ENCODE data around the gene FSCN2.

DNA sequence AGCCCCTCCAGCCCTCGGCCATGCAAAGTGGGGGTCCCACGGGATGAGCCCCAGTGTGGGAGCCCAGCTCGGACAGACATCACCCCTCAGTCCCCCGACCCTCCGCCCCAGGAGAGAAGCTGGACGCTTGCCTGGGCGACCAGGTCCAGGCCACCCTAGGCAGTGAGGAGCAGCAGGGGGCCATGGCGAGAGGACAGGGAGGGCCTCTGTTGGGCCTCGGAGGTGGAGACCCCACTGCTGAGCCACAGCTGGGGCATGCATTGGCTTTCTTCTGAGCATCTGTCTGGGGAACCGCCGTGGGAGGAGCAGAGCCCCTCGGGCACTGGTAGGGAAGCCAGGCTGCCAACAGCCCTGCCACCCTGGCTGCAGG, 28.6 kb upstream of the FSCN2 start:
- TF ChIP-seq, protein P1, sequence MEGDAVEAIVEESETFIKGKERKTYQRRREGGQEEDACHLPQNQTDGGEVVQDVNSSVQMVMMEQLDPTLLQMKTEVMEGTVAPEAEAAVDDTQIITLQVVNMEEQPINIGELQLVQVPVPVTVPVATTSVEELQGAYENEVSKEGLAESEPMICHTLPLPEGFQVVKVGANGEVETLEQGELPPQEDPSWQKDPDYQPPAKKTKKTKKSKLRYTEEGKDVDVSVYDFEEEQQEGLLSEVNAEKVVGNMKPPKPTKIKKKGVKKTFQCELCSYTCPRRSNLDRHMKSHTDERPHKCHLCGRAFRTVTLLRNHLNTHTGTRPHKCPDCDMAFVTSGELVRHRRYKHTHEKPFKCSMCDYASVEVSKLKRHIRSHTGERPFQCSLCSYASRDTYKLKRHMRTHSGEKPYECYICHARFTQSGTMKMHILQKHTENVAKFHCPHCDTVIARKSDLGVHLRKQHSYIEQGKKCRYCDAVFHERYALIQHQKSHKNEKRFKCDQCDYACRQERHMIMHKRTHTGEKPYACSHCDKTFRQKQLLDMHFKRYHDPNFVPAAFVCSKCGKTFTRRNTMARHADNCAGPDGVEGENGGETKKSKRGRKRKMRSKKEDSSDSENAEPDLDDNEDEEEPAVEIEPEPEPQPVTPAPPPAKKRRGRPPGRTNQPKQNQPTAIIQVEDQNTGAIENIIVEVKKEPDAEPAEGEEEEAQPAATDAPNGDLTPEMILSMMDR (IDR thresholded peaks at IDR 0.05): no peak
- no peak for TF ChIP-seq POLR2AphosphoS5 (IDR thresholded peaks at IDR 0.05; ENCODE audit: insufficient read depth in 1 of 2, low read depth in 1 of 2)
- TF ChIP-seq POLR2A (IDR thresholded peaks at IDR 0.05): no peak
